Ascending aorta (tissue), 2 donors: ENCODE data around the gene TMEM54. TPM values are rescaled to one million over a fixed set of nuclear protein-coding genes. Genes with fewer than 3 reads are reported as not detected.
"Not testable (repeated sequence)": the region's sequence is repeated elsewhere in the genome, so short reads cannot be mapped to it uniquely, and the experiment has no call there.

Experiments
- DNase-seq, 2 donors: peaks; one replicate each; pipeline ENCODE4 v3.0.0-alpha.2; 2019; ENCODE audit warnings: low spot score in 2 of 2
- H3K27ac ChIP-seq, 2 donors: fragments of 200-600 bp; sonication (generic); one replicate each; pipeline ENCODE4 v1.5.1; 2016 to 2017; ENCODE audit warnings: mild to moderate bottlenecking in 1 of 2
- H3K27me3 ChIP-seq: fragments of 200-600 bp; sonication (generic); one replicate; pipeline ENCODE4 v1.5.1; 2017
- H3K36me3 ChIP-seq, 2 donors: fragments of 200-600 bp; sonication (generic); one replicate each; pipeline ENCODE4 v1.5.1; 2016
- H3K4me1 ChIP-seq, 2 donors: fragments of 200-600 bp; sonication (generic); one replicate each; pipeline ENCODE4 v1.5.1; 2016 to 2017; ENCODE audit warnings: mild to moderate bottlenecking in 1 of 2
- H3K4me3 ChIP-seq, 2 donors: fragments of 200-600 bp; sonication (generic); one replicate each; pipeline ENCODE4 v1.5.1; 2016 to 2017; ENCODE audit warnings: mild to moderate bottlenecking in 1 of 2
- H3K9me3 ChIP-seq, 2 donors: fragments of 200-600 bp; sonication (generic); one replicate each; pipeline ENCODE4 v1.5.1; 2016
- CTCF ChIP-seq, 3 experiments: fragments of 200-600 bp in 2 of 3; fragments of 450-650 bp in 1 of 3; sonication (generic) in 2 of 3; IDR thresholded peaks; one replicate each; pipeline ENCODE4 v1.5.1; 2016 to 2019; ENCODE audit warnings: antibody characterized with exemption in 3 of 3, mild to moderate bottlenecking in 1 of 3, moderate library complexity in 1 of 3
- intact Hi-C: fragments of 100-400 bp; cut with DNase I; formaldehyde crosslinking; loops from one replicate; pipeline ENCODE4 v1.15.1; 2023
- total RNA-seq: library from RNA; depleted of rRNA; stranded (reverse); fragments of >200 nt; gene quantifications from one replicate; pipeline ENCODE4 v1.1.0, GENCODE V29; 2016

The TMEM54 gene
- total RNA-seq, 1 donor from 2014 or later, result 60.9 TPM

- no peak for TF ChIP-seq CTCF (IDR thresholded peaks at IDR 0.05)
- H3K4me3 ChIP-seq, result no peak overlapping the region
- H3K27ac ChIP-seq, result no peak overlapping the region
- no peak for DNase-seq
- H3K4me1 ChIP-seq, result no peaks in the 10 kb centered on the region
- H3K36me3 ChIP-seq, result no peaks in the 10 kb centered on the region
- no peaks in the 10 kb centered on the region for H3K9me3 ChIP-seq
- intact Hi-C loops, result no loop called here
- no peaks in the 10 kb centered on the region for H3K27me3 ChIP-seq
Observed at GRCh38 chr1:32906654-32907053, 5.5 kb upstream of the TMEM54 start.

GRCh38 chr1:32905588-32905987, 4.4 kb upstream of the TMEM54 start:
- H3K9me3 ChIP-seq, intact Hi-C loops, H3K27ac ChIP-seq, H3K4me1 ChIP-seq, H3K36me3 ChIP-seq, DNase-seq, H3K4me3 ChIP-seq, H3K27me3 ChIP-seq: not testable (repeated sequence)

GRCh38 chr1:32904797-32905196, 3.6 kb upstream of the TMEM54 start:
- no peaks in the 10 kb centered on the region for H3K27me3 ChIP-seq
- intact Hi-C loops, result no loop called here
- no peaks in the 10 kb centered on the region for H3K36me3 ChIP-seq
- no peak for DNase-seq
- peaks cover 4 to 6% of the 10 kb centered on the region in 2 donors for H3K4me1 ChIP-seq
- no peak for TF ChIP-seq CTCF (IDR thresholded peaks at IDR 0.05)
- H3K27ac ChIP-seq, result no peak overlapping the region
- H3K4me3 ChIP-seq, result no peak overlapping the region
- H3K9me3 ChIP-seq, result no peaks in the 10 kb centered on the region

GRCh38 chr1:32903991-32904785, 3.0 kb upstream of the TMEM54 start:
- TF ChIP-seq CTCF (IDR thresholded peaks at IDR 0.05), result no peak
- intact Hi-C loops, result no loop called here
- H3K36me3 ChIP-seq, result no peaks in the 10 kb centered on the region
- DNase-seq, result no peak
- peaks cover 4 to 6% of the 10 kb centered on the region in 2 donors for H3K4me1 ChIP-seq
- no peak overlapping the region for H3K4me3 ChIP-seq
- no peak overlapping the region for H3K27ac ChIP-seq
- no peaks in the 10 kb centered on the region for H3K9me3 ChIP-seq
- no peaks in the 10 kb centered on the region for H3K27me3 ChIP-seq

GRCh38 chr1:32902535-32902920, 1.3 kb upstream of the TMEM54 start:
- H3K36me3 ChIP-seq, result no peaks in the 10 kb centered on the region
- no peak for DNase-seq

More at GRCh38 chr1:32902535-32902920, 1.3 kb upstream of the TMEM54 start:
- no peak overlapping the region for H3K4me3 ChIP-seq
- no peaks in the 10 kb centered on the region for H3K9me3 ChIP-seq
- H3K4me1 ChIP-seq, result peaks cover 4 to 6% of the 10 kb centered on the region in 2 donors
- no peaks in the 10 kb centered on the region for H3K27me3 ChIP-seq
- intact Hi-C loops, result no loop called here
- no peak for TF ChIP-seq CTCF (IDR thresholded peaks at IDR 0.05)
- no peak overlapping the region for H3K27ac ChIP-seq
